Bone marrow (tissue), 2 donors: ENCODE data around the gene SCRN2.

Source experiments
- DNase-seq, 2 donors: peaks; one replicate each; lab custom pipeline; 2025; lab: John Stamatoyannopoulos, UW

Gene SCRN2

GRCh38 chr17:47840742-47841487 lies at the start of gene SCRN2:
TSS of gene SCRN2 (minus strand) at chr17:47841273. CDS start at chr17:47840843, 430 bp downstream.
- peak; percentile 51 to 61 for DNase-seq

DNA sequence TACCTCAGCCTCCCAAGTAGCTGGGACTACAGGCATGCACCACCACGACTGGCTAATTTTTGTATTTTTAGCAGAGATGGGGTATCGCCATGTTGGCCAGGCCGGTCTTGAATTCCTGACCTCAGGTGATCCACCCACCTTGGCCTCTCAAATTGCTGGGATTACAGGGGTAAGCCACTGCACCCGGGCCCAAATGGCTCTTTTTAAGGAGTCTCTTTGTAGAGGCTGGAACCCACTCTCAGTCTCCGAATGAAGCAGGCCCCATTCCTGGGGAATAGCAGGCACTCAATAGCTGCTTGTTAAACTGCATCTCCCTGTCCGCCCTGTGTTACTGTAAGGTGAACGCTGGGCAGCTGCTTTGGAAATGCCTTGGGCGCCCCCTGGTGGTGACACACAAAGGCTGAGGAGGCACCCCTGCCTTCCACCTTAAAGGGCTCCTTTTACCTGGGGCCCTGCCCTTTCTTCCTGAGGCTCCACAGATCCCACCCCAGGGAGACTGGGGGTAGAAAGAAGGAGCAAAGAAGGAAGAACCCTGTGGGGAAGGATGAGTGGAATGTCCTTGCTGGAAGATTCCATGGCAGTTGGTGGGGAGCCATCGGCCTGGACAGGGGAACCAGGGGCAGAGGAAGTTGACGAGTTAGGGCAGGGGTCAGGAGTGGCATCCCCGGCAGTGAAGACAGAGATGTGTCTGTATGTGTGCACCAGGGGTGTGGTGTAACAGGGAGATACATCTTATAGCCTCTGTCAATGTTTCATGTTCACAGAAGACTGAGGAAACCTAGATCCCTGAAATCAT lies 48.9 kb upstream of the SCRN2 start:
- DNase-seq, result peak; percentile 58 to 59

- DNase-seq, result no peak
Observed at GRCh38 chr17:47888293-47888692, 47.2 kb upstream of the SCRN2 start.

- no peak for DNase-seq
Observed at GRCh38 chr17:47884905-47885730, 44.0 kb upstream of the SCRN2 start.

DNA sequence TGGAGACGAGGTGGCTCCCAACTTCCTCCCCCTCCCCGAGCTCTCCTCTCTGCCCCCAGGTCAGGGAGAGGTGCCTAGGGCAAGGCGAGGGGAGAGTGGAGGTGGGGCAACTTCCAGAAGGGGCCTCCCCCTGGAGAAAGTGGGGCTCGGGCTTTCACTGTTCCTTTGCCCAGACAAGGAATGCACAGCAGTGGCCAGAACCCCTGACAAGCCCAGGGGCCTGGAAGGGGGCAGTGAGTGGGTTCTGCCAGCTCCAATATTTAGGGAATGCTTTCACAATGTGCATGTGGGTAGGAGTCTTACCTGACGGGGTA lies 43.3 kb upstream of the SCRN2 start:
- no peak for DNase-seq

- no peak for DNase-seq
Observed at GRCh38 chr17:47883589-47884426, 42.7 kb upstream of the SCRN2 start.

DNA sequence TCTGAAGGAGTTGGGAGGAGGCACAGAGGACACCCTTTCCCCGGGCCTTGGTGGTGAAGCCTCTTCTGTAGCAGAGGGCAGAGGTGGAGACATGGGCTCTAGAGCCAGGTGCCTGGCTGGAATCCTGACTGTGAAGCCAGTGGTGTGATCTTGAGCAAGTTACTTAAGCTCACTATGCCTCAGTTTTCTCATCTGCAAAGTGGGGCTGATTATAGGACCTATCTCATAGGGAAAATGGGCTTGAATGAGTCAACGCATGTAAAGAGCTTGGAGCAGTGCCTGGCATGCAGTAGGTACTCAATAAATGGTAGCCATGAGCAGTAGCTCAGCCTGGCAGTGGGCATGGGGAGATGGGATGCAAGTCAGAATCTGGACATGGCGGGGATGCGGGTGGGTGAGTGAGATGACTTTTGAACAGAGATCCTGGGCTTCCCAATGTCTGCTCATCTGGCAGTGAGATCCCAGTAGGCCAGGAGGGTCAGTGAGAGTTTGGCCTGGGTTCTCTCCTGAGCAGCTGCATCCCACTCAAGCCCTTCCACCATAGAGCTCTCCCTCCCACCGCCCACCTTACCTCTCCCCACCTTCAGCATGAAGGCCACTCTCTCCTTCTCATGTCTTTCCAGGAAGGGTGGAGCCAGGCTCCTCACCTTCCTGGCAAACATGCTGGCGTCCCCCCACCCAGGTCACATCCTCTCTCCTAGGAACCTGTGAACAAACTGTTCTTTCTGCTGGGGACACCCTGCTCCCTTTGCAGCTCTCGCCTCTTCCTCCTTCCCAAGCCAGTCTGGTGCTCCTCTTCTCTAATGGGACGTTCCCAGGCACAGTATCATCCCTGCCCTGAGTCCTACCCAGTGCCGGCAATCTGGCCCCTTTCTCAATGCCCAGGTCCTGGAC lies 41.9 kb upstream of the SCRN2 start:
- no peak for DNase-seq

DNA sequence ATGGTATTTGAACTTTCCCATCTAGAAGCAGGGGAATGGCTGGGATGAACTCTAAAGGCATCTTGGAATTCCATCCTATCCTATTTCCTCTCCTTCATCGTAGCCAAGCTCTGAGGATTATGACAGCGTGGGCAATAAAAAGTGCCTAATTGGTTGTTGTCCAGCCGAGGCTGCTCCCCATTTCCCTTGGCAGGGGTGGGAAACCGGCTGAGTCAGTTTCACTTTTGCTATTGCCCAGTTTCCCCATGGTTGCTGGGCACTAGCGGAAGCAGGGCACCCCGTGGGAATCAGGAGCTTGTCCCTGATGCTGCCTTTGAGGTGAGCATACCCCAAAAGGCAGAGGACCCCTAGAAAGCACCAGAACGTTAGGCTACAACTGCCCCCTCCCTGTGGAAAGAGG lies 41.2 kb upstream of the SCRN2 start:
- peak in 1 of 2 donors; percentile 37 for DNase-seq

GRCh38 chr17:47879776-47880454 lies 38.8 kb upstream of the SCRN2 start:
- DNase-seq, result no peak

GRCh38 chr17:47879028-47879585 lies 38.0 kb upstream of the SCRN2 start:
- DNase-seq, result peak in 1 of 2 donors; percentile 32

- DNase-seq, result no peak
Observed at GRCh38 chr17:47878203-47879027, 37.3 kb upstream of the SCRN2 start.

- peak in 1 of 2 donors; percentile 80 for DNase-seq
Observed at GRCh38 chr17:47877368-47878034, 36.4 kb upstream of the SCRN2 start.

GRCh38 chr17:47875011-47875985 lies 34.2 kb upstream of the SCRN2 start:
- no peak for DNase-seq

DNA sequence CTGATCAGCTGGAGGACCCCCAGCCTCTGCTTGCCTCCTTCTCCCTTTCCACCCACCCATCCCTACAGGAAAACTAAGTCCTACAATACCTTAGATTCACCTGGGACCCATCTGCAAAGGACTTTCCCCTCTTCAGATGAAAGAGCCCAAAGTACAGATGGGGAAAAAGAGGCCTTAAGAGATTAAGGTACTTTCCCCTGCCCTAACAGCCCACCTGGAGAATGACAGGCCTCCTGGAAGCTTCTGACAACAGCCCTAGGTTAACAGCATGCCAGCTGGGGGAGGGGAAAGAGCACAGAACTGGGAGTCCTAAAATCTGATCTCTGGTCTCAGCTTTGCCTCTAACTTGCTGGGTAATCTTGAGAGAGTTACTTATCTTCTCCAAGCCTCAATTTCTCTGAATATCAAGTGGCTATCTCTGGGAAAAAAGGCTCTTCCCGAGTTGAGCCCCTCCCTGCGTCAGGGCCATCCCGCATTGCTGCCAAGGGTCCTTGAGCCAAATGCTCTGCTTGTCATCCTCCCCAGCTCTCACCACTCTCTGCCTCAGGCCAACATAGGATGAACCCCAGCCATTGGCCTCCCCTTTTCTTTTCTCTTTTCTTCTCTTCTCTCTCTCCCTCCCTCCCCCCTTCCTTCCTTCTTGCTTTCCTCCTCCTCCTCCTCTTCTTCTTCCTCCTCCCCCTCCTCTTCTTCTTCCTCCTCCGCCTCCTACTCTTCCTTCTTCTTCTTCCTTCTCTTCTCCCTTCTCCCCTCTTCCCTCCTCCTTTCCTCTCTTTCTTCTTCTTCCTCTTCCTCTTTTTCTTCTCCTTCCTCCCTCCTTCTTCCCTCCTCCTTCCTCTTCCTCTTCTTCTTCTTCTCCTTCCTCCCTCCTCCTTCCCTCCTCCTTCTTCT lies 32.4 kb upstream of the SCRN2 start:
- DNase-seq, result no peak

DNA sequence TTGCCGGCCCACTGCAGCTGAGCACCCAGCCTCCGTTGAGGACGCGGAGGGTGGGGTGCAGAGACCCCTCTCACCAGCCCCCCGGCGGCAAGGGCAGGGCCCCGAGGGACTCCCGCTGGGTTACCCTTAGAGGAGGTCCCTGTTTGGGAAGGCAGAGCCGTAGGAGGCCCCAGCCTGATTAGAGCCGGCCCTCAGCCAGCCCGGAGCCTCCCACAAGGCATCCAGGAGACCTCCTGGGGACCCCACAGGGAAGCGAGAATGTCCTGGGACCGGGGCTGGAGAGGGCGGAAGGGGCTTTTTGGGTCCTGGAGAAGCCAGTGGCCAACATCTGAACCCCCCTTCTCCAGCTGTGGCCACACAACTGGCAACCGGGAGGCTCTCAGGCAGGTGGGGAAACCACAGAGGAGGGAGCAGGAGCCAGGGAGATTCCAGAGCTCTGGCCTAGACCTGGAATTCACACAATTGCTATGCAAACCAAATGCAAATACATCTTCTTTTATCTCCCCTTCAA lies 31.6 kb upstream of the SCRN2 start:
- DNase-seq, result no peak
